Endometrial microvascular endothelial cells (primary cell): Measurements from ENCODE around the gene ADAMTS5. TPM values are rescaled to one million over a fixed set of nuclear protein-coding genes. Genes with fewer than 3 reads are reported as not detected.

Experiments used
- in situ Hi-C: cut with HindIII; loops from 2 replicates; pipeline ENCODE4 v1.10.0; 2017; ENCODE audit warnings: low sequenced_read_pairs, low pct_unique_long_range_greater_than_20kb; ENCODE audit errors: inconsistent ontology term
- total RNA-seq: library from RNA; depleted of rRNA; stranded (reverse); fragments of >200 nt; gene quantifications from one replicate; pipeline ENCODE4 v1.2.3, GENCODE V29; 2015; ENCODE audit errors: inconsistent ontology term

The ADAMTS5 gene
- total RNA-seq, 1 donor from 2014 or later, result 0.28 TPM

DNA sequence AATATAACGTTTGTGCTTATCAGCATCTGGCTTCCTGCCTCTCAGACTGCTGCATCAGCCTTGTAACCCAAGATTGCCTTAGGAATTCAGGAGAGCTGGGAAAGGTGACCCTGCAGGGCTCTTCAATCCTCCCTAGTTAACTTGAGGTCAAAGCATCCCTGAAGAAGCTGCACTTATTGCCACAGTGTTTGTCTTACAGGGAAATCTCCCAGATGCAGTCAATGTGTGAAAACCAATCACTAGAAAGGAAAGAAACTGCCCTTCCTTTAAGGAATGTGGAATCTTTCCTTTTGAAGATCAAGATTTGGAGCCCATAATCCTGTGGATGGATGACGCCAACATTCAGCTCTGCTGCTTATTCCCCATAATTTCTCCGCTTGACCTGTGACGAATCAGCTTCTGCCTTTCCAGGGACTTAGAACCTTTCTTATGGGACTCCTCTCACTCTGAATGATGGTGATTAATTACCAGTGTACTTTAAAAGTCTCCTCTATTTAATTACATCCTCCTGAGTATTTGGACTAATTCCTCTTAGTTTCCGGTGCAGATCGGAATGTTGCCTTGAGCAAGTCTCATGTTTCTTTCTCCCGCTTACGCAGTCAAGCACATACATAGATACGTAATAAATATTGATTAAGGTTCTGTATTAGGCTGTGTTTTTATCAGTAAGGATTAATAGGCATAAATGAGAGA, 14.4 kb downstream of the ADAMTS5 start:
- in situ Hi-C loops, result no loop called here

DNA sequence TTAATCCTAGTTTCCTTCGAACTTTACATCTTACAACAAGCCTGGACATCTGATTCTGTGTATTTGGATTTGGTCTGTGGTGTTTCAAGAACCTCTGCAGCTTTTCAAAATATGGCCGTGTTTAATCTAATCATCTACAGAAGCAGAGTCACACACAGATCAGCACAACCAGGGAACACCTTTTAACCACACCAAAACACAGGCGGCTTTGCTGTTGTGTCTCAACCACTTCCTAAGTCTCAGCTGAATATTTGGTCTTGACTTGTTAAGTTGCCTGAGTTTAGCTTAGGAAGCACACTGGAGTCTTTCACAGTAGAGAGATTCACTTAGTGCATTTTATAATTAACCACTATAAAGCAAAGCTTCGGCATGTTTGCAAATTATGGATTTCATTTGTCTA, 17.1 kb downstream of the ADAMTS5 start:
- in situ Hi-C loops, result no loop called here

DNA sequence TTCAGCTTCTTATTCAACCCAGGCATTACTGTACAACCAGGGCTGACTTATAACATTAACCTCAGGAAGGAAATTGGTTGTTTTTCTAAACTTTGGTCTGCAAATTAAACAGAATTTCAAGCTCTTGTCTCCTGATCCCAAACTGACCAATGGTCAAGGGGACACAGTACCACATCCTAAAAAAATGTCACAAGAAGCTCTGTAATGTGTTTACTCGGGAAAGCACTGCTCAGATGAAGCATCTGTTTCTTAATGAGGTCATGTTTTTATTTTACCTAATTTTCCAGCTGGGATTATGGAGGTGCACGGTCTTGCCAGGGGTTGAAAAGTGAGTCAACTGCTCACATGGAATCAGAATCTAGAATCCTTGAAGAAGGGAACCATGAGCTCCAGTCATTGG, 18.7 kb downstream of the ADAMTS5 start:
- in situ Hi-C loops, result no loop called here

DNA sequence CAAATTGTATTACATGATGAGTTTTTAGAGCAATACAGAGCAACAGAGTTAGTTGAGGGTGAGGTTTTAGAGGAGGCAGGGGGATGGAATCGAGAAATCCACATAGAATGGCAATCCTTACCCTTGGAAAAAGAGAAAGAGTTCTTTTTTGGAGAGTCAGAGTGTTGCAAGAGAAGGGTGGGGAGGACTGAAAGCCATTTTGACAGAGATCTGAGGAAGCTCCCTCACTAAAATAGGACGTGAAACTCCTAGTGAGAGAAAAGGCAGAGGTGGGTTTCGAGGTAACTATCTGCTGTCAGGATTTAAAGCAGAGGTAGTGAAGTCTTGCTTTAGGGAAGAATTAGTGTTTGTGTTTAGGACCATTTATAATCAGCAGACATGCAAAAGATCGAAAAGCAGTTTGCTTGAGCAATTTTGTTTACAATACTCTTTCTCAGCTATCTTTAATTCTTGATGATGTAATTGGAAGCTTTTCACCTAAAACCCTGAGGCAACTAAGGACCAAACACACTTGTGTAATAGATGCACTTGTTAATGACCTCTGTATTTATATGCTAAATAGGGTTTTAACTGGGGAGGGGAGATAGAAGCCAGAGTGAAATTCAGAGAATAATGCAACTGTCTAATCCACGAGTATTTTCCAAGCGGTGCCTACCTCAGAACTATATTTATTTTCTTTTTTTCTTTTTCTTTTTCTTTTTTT, 20.0 kb downstream of the ADAMTS5 start:
- in situ Hi-C loops, result no loop called here

DNA sequence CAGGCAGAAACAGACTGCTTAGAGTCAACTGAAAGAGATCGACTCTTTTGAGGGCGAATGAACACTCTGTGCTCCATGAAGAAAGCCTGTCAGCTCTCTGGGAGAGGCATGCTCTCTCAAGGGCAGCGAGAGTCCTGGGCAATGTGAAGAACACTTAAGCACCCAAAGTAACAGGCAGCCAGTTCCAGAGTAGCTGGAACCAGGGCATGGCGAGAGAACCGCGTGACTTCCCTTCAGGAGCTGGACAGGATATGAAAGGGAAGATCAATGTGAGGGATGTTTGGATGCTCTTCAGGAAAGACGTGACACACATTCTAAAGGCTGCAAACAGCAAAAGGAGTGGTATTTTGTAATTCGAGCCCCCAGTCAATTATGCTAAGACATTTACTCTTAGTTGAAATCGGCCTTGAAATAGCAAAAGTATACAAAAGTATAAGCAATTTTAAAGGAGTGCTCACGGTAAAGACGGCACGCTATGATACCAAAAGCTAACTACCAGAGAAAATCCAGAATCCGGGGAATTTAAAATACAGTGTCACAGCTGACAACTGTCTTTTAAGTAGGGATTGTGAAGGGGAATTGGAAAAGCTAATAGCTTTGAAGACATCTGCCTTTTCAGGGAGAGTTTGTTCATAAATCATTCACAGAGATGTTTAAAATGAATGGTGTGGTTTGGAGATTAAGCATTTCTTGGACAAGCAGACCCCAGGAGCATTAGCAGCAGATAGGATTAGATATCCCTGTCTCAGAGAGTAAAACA, 20.8 kb downstream of the ADAMTS5 start:
- in situ Hi-C loops, result no loop called here

DNA sequence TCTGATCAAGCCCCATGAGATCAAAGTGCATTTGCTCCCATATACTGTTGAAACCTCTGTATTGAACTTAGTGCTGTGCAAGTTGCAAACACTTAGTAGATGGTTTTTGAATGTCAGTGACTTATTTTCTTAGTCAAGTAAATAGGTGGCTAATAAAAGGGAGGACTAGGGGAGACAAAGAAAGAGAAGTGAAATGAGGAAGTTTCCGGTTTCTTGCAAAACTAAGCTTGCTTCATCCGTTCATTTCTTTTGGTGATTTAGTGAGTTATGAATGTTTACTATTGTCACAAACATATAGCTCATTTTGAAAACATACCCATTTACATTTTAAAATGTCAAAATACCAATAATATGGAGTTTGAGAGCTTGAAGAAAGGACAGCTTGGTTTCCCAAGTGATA, 23.0 kb downstream of the ADAMTS5 start:
- in situ Hi-C loops, result no loop called here

DNA sequence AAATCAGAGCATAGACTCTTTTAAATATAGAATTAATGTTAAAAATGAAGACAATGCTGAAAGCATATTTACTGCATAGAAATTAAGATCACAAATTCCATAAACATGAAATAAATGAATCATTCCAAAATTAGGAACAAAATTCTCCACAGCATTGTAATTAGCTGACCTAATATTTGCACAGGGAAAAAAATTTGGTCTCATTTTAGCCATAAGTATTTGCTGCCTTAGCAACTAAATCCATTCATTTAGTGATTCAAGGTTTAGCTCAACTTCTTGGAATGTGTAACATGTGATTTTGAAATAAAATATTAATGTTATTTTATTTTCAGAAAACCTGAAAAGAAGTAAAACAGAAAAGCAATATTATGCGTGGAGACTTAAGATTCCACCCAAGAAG, 25.5 kb downstream of the ADAMTS5 start:
- in situ Hi-C loops, result no loop called here

DNA sequence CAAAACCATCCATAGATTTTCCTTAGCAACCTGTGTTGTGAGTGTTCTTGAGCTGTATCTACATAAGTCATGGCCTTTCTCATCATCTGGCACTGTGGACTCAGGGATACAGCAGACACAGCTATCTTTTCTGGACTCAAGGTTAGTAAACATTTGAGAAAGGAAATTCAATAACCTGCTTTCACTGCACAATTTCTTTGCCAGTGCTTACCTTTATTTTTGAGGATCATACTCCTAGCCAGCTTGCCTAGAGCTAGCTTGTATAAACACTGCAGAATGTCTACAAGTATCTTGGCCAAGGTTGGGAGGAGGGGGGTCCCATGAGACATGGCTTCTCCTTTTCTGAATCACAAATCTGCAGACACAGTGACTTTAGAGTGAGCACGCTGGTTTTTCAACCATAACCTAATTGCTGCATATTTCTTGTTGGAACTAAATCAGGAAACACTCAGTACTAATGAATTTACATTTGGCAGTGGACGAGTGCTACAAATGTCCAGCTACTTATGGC, 27.2 kb downstream of the ADAMTS5 start:
- in situ Hi-C loops, result no loop called here

DNA sequence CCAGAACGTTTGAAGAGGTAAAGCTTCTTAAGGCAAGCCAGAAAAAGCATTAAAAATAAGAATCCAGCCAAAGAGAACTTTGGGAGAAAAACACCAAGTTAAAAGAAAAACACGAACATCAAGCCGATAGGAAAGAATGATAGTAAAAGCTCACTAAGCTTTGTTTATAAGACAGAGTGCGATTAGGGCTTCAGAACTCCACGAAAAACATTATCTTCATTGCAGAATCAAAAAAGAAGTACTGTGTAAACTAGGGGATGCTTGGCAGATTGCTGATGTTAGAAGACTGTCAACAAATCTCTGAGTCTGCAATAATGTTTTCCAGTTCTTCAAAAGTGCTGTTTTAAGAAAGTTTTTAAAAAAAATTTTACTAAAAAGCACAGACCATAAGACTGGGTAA, 30.2 kb downstream of the ADAMTS5 start:
- in situ Hi-C loops, result no loop called here

DNA sequence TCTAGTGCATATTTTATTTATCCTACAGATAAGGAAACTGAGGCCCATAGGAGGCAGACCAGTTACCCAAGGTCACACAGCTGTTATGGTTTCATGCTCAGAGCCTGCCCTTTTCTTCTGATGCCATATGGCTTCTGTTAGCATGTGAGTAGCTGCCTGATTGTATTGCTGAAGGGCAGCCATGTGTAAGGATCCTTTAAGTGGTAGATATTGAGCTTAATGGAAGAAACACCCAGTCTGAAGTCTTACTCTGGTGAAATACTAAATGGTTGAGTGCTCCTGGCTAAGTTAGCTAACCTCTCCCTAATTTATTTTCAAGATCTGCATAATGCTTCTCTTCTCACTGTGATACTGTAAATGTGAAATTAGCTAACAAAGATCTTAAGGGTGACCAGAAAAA, 30.9 kb downstream of the ADAMTS5 start:
- in situ Hi-C loops, result no loop called here

DNA sequence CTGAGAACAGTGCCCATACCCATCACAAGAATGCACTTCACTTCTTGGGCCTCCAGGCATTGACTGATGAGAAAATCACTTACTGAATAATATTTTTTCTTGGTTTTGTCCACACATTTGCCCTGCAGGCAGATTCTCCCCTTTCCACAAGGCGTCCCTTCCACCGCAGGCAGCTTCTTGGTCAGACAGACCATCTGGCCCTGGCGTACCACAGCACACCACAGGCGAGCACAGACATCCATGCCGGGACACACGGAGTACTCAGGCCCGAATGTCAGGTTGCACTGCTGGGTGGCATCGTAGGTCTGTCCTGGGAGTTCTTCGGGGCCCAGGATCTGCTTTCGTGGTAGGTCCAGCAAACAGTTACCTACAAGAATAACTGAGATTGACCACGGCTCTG, 32.5 kb downstream of the ADAMTS5 start:
- in situ Hi-C loops, result no loop called here

DNA sequence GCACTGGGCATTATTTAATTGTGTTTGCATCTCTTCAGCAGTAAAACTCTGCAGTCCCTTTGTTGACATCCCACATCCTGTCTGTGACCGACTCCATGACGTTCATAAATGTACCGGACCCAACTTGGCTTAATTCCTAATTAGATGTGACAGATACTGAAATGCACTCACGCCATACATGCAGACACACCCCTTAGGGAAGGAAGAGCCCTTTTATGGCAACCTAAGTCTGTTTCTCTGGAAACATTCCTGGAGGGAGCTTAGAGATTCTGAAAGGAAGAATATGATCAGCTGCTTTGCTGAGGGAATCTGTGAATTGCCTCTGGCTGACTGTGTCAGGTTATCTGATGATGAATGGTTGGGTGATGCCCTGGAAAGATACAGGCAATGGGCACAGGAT, 33.4 kb downstream of the ADAMTS5 start:
- in situ Hi-C loops, result no loop called here

DNA sequence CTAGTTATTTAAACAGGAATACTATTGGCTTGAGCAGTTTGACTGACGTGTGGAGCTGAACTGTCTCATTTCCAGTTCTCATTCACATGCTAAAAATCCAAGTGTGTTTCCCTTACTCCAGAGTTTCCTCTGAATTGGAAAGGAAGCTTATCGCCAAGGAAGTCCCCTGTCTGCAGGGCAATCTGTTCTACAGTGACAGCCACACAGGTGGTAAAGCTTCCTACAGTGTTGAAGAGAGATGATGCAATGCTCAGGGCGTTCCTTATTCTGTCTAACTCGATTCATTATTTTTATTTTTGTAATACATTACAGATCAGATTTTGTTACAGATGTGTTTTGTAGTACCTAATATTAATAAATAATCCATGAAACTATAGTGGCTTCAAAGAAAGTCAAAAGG, 41.3 kb downstream of the ADAMTS5 start:
- in situ Hi-C loops, result no loop called here

DNA sequence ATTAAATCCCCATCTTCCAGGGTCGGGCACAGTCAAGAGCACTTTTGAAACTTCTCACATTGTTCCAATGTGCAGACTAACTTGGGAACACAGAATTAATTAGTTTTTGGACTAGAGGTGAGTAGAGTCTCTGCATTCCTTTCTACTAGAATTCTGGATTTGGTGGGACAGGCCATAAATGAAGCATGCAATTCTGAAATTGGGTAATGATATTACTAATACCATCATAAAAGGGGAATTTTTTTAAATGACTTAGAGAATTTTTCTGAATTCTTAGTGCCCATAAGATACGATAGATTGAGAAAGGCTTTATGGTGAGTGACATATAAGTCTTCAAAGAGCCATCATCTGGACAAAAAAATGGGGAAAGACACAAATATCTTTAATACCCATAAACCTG, 41.8 kb downstream of the ADAMTS5 start:
- in situ Hi-C loops, result no loop called here

DNA sequence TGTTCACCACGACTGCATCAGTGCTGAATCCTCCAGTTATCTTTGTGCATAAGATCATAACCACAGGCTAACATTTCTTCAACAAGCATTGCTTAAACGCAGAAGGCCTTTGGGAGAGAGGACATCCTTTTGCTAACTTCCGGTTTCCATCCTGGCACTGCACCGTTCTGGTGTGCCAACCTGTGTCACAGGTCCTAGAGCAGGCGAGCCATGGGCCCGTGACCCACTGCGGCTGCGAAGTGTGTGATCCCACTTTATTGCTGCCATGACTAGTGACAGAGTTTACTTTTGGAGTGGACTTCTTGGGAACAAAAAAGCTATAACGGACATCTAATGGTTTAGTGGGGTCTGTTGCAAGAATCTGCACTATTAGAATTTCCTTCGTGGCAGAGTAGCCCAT, 42.9 kb downstream of the ADAMTS5 start:
- in situ Hi-C loops, result no loop called here

DNA sequence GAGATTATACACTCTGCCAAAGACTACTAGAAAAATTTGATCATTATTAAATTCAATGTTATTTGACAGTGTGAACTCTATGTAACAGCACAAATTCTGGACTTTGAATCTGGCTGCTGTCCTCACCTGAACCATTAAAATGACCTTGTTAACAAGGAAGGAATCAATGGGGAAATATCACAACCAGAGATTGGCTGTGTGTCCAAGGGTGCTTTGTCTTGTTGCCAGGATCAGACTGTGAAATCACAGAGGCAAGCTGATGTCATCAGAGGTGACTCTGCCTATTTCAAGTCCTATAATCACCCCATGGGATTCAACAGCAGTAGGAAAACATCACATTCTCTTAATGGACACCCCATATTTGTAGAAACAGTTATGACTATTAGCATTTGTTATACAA, 46.8 kb downstream of the ADAMTS5 start:
- in situ Hi-C loops, result no loop called here

DNA sequence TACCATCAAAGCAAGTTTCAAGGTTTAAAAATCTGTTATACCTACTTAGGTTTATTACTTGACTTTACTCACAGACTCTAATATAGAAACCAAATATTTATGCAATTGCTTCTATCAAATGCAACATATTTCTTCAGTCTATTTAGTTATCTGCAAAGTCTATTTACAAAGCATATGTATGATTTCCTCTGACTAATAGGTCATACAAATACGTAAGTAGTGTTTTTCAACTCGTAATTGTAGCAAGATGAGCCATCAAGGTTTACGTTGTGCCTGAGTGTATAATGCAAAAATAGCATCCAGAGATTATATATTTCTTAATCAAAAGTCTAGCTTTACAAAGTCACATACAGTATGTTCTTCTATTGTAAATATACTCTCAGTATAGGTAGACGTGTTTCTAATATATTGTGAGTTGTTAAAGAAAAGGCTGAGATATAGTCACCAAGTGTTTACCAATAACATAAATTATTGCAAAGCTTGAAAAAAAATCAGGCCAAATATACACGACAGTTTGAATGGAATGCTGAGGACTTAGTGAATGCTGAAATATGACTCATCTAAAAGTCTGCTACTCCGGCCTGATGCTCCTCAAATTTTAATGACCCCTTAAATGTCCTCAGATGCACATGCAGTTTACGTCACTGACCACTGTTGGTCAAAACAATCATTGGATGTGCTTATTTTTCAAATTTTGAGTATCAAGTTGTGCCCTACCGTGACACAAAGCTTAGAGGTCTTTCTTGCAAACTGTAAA, 48.4 kb downstream of the ADAMTS5 start:
- in situ Hi-C loops, result no loop called here

DNA sequence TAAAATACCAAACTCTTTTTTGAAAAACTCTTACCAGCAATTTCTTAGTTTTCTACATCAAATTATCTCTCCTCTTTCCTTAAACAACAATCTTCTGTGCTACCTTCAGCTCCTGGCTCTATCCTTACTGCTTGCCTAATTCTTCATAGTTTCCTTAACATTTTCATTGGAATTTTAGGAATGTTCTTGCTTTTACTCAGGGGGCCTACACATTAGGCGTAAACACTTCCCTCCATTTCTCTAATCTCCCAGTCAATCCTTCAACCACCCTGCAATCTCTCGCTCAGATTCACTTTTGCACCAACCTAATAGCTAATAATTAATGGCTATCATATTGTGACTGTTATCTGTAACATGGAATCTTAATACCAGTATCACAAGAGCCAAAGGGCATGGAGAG, 50.1 kb downstream of the ADAMTS5 start:
- in situ Hi-C loops, result no loop called here

DNA sequence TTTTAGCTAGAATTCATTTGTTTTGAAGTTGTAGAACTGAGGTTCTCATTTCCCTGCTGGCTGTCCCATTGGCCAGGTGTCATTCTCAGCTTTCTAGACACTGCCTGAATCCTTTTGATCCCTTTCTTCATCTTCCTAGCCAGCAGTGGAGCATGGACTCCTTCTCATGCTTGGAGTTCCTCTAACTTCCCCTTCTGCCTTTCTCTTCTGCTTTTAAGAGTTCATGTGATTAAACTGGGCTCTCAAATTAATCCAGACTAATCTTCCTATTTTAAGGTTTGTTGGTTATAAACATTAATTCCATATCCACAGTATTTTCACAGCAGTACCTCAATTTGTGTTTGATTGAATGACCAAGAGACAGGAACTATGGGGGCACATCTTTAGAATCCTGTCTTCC, 52.3 kb downstream of the ADAMTS5 start:
- in situ Hi-C loops, result no loop called here
